CD4-positive, alpha-beta T cell (primary cell): ENCODE data around the gene AGAP1. TPM values are rescaled to one million over a fixed set of nuclear protein-coding genes. Genes with fewer than 3 reads are reported as not detected.

ENCODE experiments used
- ATAC-seq: fragments of 200-7000 bp; cut with Tn5 transposase; one replicate; pipeline ENCODE4 v1.10.0; 2022; ENCODE audit warnings: mild to moderate bottlenecking; ENCODE audit not compliant: poor library complexity
- CTCF ChIA-PET: fragments of 350-600 bp; sonication (Branson Sonifier 250); formaldehyde crosslinking; loops from one replicate; lab custom pipeline; 2021; ENCODE audit warnings: antibody characterized with exemption, inconsistent platforms; lab: Charles Lee
- POLR2A ChIA-PET: fragments of 350-600 bp; sonication (Branson Sonifier 250); formaldehyde crosslinking; loops from one replicate; lab custom pipeline; 2021; ENCODE audit warnings: antibody characterized with exemption, inconsistent platforms; lab: Charles Lee
- DNase-seq, 14 experiments: peaks; one replicate each; pipeline ENCODE4 v3.0.0-alpha.2; 2013 to 2020; ENCODE audit warnings: mixed read lengths in 2 of 14
- H3K27ac ChIP-seq, 2 donors: one replicate each; pipeline versions ENCODE4 v1.5.1 to v1.7.0; 2013; ENCODE audit warnings: low read length in 2 of 2, low read depth in 1 of 2, mild to moderate bottlenecking in 1 of 2
- H3K27me3 ChIP-seq, 2 experiments: 1 replicate in 1 of 2; 2 replicates in 1 of 2; pipeline versions ENCODE4 v1.6.1 to v1.7.0; 2013; ENCODE audit warnings: low read length in 2 of 2, control low read depth in 1 of 2, mild to moderate bottlenecking in 1 of 2, moderate library complexity in 1 of 2; ENCODE audit not compliant: insufficient read depth in 2 of 2, control insufficient read depth in 1 of 2
- H3K36me3 ChIP-seq: one replicate; pipeline ENCODE4 v1.6.1; 2013; ENCODE audit warnings: low read length, control low read depth; ENCODE audit not compliant: insufficient read depth
- H3K4me1 ChIP-seq: one replicate; pipeline ENCODE4 v1.6.1; 2013; ENCODE audit warnings: low read length, control low read depth; ENCODE audit not compliant: insufficient read depth
- H3K4me3 ChIP-seq: one replicate; pipeline ENCODE4 v1.5.1; 2013; ENCODE audit warnings: mild to moderate bottlenecking, low read length, moderate library complexity
- H3K9me3 ChIP-seq, 2 experiments: 1 replicate in 1 of 2; 2 replicates in 1 of 2; pipeline versions ENCODE4 v1.6.1 to v1.7.0; 2013; ENCODE audit warnings: low read length in 2 of 2, mild to moderate bottlenecking in 2 of 2, control low read depth in 1 of 2, moderate library complexity in 1 of 2; ENCODE audit not compliant: control insufficient read depth in 1 of 2, insufficient read depth in 1 of 2
- H3K27ac Mint-ChIP-seq: one replicate; pipeline ENCODE4 v1.8.0; 2020; ENCODE audit warnings: mixed read lengths
- H3K27me3 Mint-ChIP-seq: one replicate; pipeline ENCODE4 v1.8.0; 2021; ENCODE audit warnings: mixed read lengths
- H3K36me3 Mint-ChIP-seq: one replicate; pipeline ENCODE4 v1.8.0; 2021; ENCODE audit warnings: low read depth, mixed read lengths
- H3K4me1 Mint-ChIP-seq: one replicate; pipeline ENCODE4 v1.8.0; 2021; ENCODE audit warnings: low read depth, mixed read lengths
- H3K4me3 Mint-ChIP-seq: one replicate; pipeline ENCODE4 v1.8.0; 2020; ENCODE audit warnings: mild to moderate bottlenecking, mixed read lengths
- H3K9me3 Mint-ChIP-seq: one replicate; pipeline ENCODE4 v1.8.0; 2020; ENCODE audit warnings: mixed read lengths
- CTCF ChIP-seq: fragments of 200-600 bp; IDR thresholded peaks from one replicate; pipeline ENCODE4 v1.8.0; 2022; ENCODE audit warnings: antibody characterized with exemption, mild to moderate bottlenecking
- intact Hi-C, 2 experiments: fragments of 100-400 bp; cut with DNase I in 1 of 2; cut with micrococcal nuclease in 1 of 2; formaldehyde crosslinking; loops; one replicate each; pipeline versions ENCODE4 v1.15.1 to v1.9.0; 2023 to 2025; cut with DNase I, micrococcal nuclease
- total RNA-seq, 174 experiments: library from RNA in 2 of 174; stranded (reverse) in 2 of 174; gene quantifications; one replicate each; pipeline ENCODE4 v1.2.3 and lab custom pipeline; 2021 to 2026

The AGAP1 gene
- total RNA-seq, 2 experiments from 2014 or later, result 2.6 to 3.1 TPM

- no peak for ATAC-seq
- no peaks in the 10 kb centered on the region for H3K36me3 Mint-ChIP-seq
Measured at GRCh38 chr2:235863414-235863813, 369.6 kb downstream of the AGAP1 start.

GRCh38 chr2:235864302-235864701, 370.5 kb downstream of the AGAP1 start:
- H3K4me1 Mint-ChIP-seq, result no peaks in the 10 kb centered on the region
- Histone ChIP-seq H3K9me3 (peaks cover 0 to 8% of the 10 kb centered on the region in 2 experiments), H3K4me3 (no peak overlapping the region), H3K27ac (no peak overlapping the region), H3K36me3 (no peaks in the 10 kb centered on the region), H3K4me1 (no peaks in the 10 kb centered on the region), H3K27me3 (peaks cover 3 to 17% of the 10 kb centered on the region in 2 experiments)
- ChIA-PET CTCF (no interaction called here), POLR2A (no interaction called here)
- intact Hi-C loops, result no loop called here
- no peak for ATAC-seq
- no peaks in the 10 kb centered on the region for H3K9me3 Mint-ChIP-seq
- DNase-seq, result no peak
- peaks cover 47% of the 10 kb centered on the region for H3K27me3 Mint-ChIP-seq
- no peaks in the 10 kb centered on the region for H3K36me3 Mint-ChIP-seq
- H3K4me3 Mint-ChIP-seq, result no peak overlapping the region
- no peak overlapping the region for H3K27ac Mint-ChIP-seq
- TF ChIP-seq CTCF, result no peak

More at GRCh38 chr2:235863414-235863813, 369.6 kb downstream of the AGAP1 start:
- Histone ChIP-seq H3K27me3 (peaks cover 3 to 17% of the 10 kb centered on the region in 2 experiments), H3K36me3 (no peaks in the 10 kb centered on the region), H3K9me3 (peaks cover 0 to 7% of the 10 kb centered on the region in 2 experiments), H3K4me1 (no peaks in the 10 kb centered on the region), H3K4me3 (no peak overlapping the region), H3K27ac (no peak overlapping the region)
- POLR2A ChIA-PET, result no interaction called here
- no peak overlapping the region for H3K27ac Mint-ChIP-seq
- CTCF ChIA-PET, result no interaction called here
- H3K27me3 Mint-ChIP-seq, result peaks cover 41% of the 10 kb centered on the region
- no peaks in the 10 kb centered on the region for H3K9me3 Mint-ChIP-seq
- no peak for TF ChIP-seq CTCF
- no peak for DNase-seq
- no peaks in the 10 kb centered on the region for H3K4me1 Mint-ChIP-seq
- H3K4me3 Mint-ChIP-seq, result no peak overlapping the region
- intact Hi-C loops, result no loop called here

GRCh38 chr2:235864733-235865515, 371.1 kb downstream of the AGAP1 start:
- H3K9me3 ChIP-seq, result peaks cover 0 to 14% of the 10 kb centered on the region in 2 experiments
- Mint-ChIP-seq H3K36me3 (no peaks in the 10 kb centered on the region), H3K4me3 (no peak overlapping the region), H3K9me3 (no peaks in the 10 kb centered on the region), H3K27ac (no peak overlapping the region), H3K27me3 (peaks cover 47% of the 10 kb centered on the region), H3K4me1 (no peaks in the 10 kb centered on the region)
- DNase-seq, result no peak
- H3K36me3 ChIP-seq, result no peaks in the 10 kb centered on the region
- intact Hi-C loops, result no loop called here
- no peak overlapping the region for H3K4me3 ChIP-seq
- CTCF ChIA-PET, result no interaction called here
- no peak for TF ChIP-seq CTCF
- POLR2A ChIA-PET, result no interaction called here
- H3K4me1 ChIP-seq, result no peaks in the 10 kb centered on the region
- ATAC-seq, result no peak
- H3K27me3 ChIP-seq, result peaks cover 3 to 17% of the 10 kb centered on the region in 2 experiments
- no peak overlapping the region for H3K27ac ChIP-seq
